ENCODE measurements around the gene BUD31. TPM values are rescaled to one million over a fixed set of nuclear protein-coding genes. Genes with fewer than 3 reads are reported as not detected.
"Not testable (repeated sequence)": the region's sequence is repeated elsewhere in the genome, so short reads cannot be mapped to it uniquely, and the experiment has no call there.

BUD31 gene
- total RNA-seq, 1 donor from 2014 or later = 108 TPM

GRCh38 chr7:99415513-99416127 lies 6.9 kb downstream of the BUD31 start:
- H3K4me1 Mint-ChIP-seq; H3K27ac Mint-ChIP-seq (ENCODE audit: unreplicated experiment); H3K9me3 Mint-ChIP-seq; H3K27me3 Mint-ChIP-seq (ENCODE audit: low read depth): not testable (repeated sequence)
- TF ChIP-seq, protein P1, sequence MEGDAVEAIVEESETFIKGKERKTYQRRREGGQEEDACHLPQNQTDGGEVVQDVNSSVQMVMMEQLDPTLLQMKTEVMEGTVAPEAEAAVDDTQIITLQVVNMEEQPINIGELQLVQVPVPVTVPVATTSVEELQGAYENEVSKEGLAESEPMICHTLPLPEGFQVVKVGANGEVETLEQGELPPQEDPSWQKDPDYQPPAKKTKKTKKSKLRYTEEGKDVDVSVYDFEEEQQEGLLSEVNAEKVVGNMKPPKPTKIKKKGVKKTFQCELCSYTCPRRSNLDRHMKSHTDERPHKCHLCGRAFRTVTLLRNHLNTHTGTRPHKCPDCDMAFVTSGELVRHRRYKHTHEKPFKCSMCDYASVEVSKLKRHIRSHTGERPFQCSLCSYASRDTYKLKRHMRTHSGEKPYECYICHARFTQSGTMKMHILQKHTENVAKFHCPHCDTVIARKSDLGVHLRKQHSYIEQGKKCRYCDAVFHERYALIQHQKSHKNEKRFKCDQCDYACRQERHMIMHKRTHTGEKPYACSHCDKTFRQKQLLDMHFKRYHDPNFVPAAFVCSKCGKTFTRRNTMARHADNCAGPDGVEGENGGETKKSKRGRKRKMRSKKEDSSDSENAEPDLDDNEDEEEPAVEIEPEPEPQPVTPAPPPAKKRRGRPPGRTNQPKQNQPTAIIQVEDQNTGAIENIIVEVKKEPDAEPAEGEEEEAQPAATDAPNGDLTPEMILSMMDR (conservative IDR thresholded peaks at IDR 0.05) = peak; percentile 70
- Mint-ChIP-seq H3K36me3 (ENCODE audit: low read depth) (peaks cover 37% of the 10 kb centered on the region), H3K4me3 (peak overlapping the region; percentile 56)
- DNase-seq (ENCODE audit: low read depth, low spot score) = peak; percentile 60

DNA sequence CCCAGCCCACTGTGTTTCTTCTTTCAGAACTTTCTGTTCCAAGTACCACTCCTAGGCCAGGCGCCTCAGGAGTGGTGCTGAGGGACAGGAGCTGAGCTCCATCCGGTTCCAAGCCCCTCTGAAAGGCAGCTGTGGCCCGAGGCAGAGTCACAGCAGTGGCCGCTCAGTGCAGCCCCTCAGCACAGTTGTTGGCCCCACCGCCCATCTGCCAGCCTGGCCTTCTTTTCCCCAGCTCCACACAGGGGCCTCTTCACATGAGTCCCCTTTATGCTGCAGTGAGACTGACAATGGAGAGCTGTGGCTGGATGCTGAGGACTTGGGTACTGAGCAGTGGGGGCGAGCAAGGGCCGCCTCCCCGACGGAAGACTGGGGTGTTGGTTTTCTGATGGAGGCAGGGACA lies 9.5 kb downstream of the BUD31 start:
- TF ChIP-seq, protein P1 (conservative IDR thresholded peaks at IDR 0.05) = no peak
- Mint-ChIP-seq H3K4me1 (no peaks in the 10 kb centered on the region), H3K9me3 (no peaks in the 10 kb centered on the region), H3K36me3 (ENCODE audit: low read depth) (peaks cover 26% of the 10 kb centered on the region), H3K27ac (ENCODE audit: unreplicated experiment) (no peak overlapping the region), H3K27me3 (ENCODE audit: low read depth) (no peaks in the 10 kb centered on the region), H3K4me3 (no peak overlapping the region)
- no peak for DNase-seq (ENCODE audit: low read depth, low spot score)

- Mint-ChIP-seq H3K27ac (ENCODE audit: unreplicated experiment) (no peak overlapping the region), H3K36me3 (ENCODE audit: low read depth) (peaks cover 22% of the 10 kb centered on the region), H3K27me3 (ENCODE audit: low read depth) (no peaks in the 10 kb centered on the region), H3K9me3 (no peaks in the 10 kb centered on the region), H3K4me1 (no peaks in the 10 kb centered on the region), H3K4me3 (no peak overlapping the region)
- TF ChIP-seq, protein P1 (conservative IDR thresholded peaks at IDR 0.05) = no peak
- no peak for DNase-seq (ENCODE audit: low read depth, low spot score)
Measured at GRCh38 chr7:99419323-99420021, 10.7 kb downstream of the BUD31 start.

- no peaks in the 10 kb centered on the region for H3K4me1 Mint-ChIP-seq
- no peak overlapping the region for H3K4me3 Mint-ChIP-seq
- H3K27ac Mint-ChIP-seq (ENCODE audit: unreplicated experiment) = no peak overlapping the region
- peaks cover 15% of the 10 kb centered on the region for H3K36me3 Mint-ChIP-seq (ENCODE audit: low read depth)
- H3K9me3 Mint-ChIP-seq = no peaks in the 10 kb centered on the region
- TF ChIP-seq, protein P1 (conservative IDR thresholded peaks at IDR 0.05) = no peak
- no peaks in the 10 kb centered on the region for H3K27me3 Mint-ChIP-seq (ENCODE audit: low read depth)
- no peak for DNase-seq (ENCODE audit: low read depth, low spot score)
Measured at GRCh38 chr7:99420213-99420612, 11.4 kb downstream of the BUD31 start.

GRCh38 chr7:99420986-99421385 lies 12.2 kb downstream of the BUD31 start:
- H3K9me3 Mint-ChIP-seq = no peaks in the 10 kb centered on the region
- DNase-seq (ENCODE audit: low read depth, low spot score) = no peak
- H3K4me3 Mint-ChIP-seq = no peak overlapping the region
- H3K36me3 Mint-ChIP-seq (ENCODE audit: low read depth) = peaks cover 9% of the 10 kb centered on the region
- no peaks in the 10 kb centered on the region for H3K4me1 Mint-ChIP-seq
- TF ChIP-seq, protein P1 (conservative IDR thresholded peaks at IDR 0.05) = no peak
- no peaks in the 10 kb centered on the region for H3K27me3 Mint-ChIP-seq (ENCODE audit: low read depth)
- no peak overlapping the region for H3K27ac Mint-ChIP-seq (ENCODE audit: unreplicated experiment)
